ENCODE data around the gene ZNF324B. TPM values are rescaled to one million over a fixed set of nuclear protein-coding genes. Genes with fewer than 3 reads are reported as not detected.

Gene ZNF324B
- total and polyA plus RNA-seq, 2 donors (not counting 1 experiment from before 2014, with no cell fraction given), result 5.6 to 17.4 TPM

GRCh38 chr19:58468216-58468839 is 16.9 kb downstream of the ZNF324B start:
- 78% methylated on average over 5 of the region's 5 CpGs for WGBS (ENCODE audit: insufficient coverage)
- POLR2A ChIA-PET, result no interaction called here

More at GRCh38 chr19:58468216-58468839, 16.9 kb downstream of the ZNF324B start:
- peak overlapping the region; percentile 20 for H3K27ac Mint-ChIP-seq
- no peak for TF ChIP-seq EZH2 (IDR thresholded peaks at IDR 0.05; ENCODE audit: borderline replicate concordance, insufficient read depth, low read depth, low read length, poor library complexity, severe bottlenecking)
- no peak for TF ChIP-seq CTCF (IDR thresholded peaks at IDR 0.05)
- DNase-seq (no peak), ATAC-seq (ENCODE audit: low read depth) (no peak)
- H4K20me1 ChIP-seq (ENCODE audit: control insufficient read depth, insufficient read depth, low read length, poor library complexity, severe bottlenecking), result peaks cover 4% of the 10 kb centered on the region
- H3K27me3 ChIP-seq (replicated peaks in 1 of 4; ENCODE audit: control extremely low read depth in 1 of 4, control insufficient read depth in 3 of 4, insufficient read depth in 4 of 4, low read length in 3 of 4), result no peaks in the 10 kb centered on the region
- no peaks in the 10 kb centered on the region for H3K9me3 Mint-ChIP-seq (ENCODE audit: insufficient read depth)
- peaks cover 4 to 14% of the 10 kb centered on the region in 2 experiments for H3K36me3 ChIP-seq (replicated peaks in 1 of 2; ENCODE audit: control extremely low read depth in 1 of 2, control insufficient read depth in 1 of 2, extremely low read depth in 1 of 2, insufficient read depth in 2 of 2, low read length in 1 of 2)
- H3K27me3 Mint-ChIP-seq, result no peaks in the 10 kb centered on the region
- H3K27ac ChIP-seq (ENCODE audit: low read length in 2 of 2), result no peak overlapping the region
- H3K4me1 ChIP-seq (ENCODE audit: control insufficient read depth in 2 of 2, insufficient read depth in 2 of 2, low read length in 2 of 2), result peaks cover 8 to 25% of the 10 kb centered on the region in 2 donors
- H2AFZ ChIP-seq (ENCODE audit: insufficient read depth, low read depth, low read length, poor library complexity, severe bottlenecking), result no peak overlapping the region
- H3K4me3 ChIP-seq (ENCODE audit: control extremely low read depth in 1 of 5, extremely low read depth in 1 of 5, insufficient read depth in 1 of 5, low read depth in 2 of 5, low read length in 4 of 5), result no peak overlapping the region
- H3K4me3 Mint-ChIP-seq, result peak overlapping the region; percentile 85
- peak overlapping the region; percentile 5 for H3K4me2 ChIP-seq (replicated peaks; ENCODE audit: low read depth, low read length, poor library complexity, severe bottlenecking)
- intact Hi-C loops (cut with micrococcal nuclease), result no loop called here
- H3K79me2 ChIP-seq (ENCODE audit: control insufficient read depth, insufficient read depth, low read length), result peaks cover 24% of the 10 kb centered on the region
- H3K4me1 Mint-ChIP-seq, result peaks cover 26% of the 10 kb centered on the region
- H3K9ac ChIP-seq (ENCODE audit: low read length), result no peak overlapping the region
- H3K9me3 ChIP-seq (ENCODE audit: control extremely low read depth in 1 of 3, control insufficient read depth in 2 of 3, insufficient read depth in 1 of 3, low read length in 2 of 3), result peaks cover 0 to 6% (median 0%) of the 10 kb centered on the region in 3 donors
- CTCF ChIA-PET, result no interaction called here

Data from B cell (primary cell).